GM23248 (cell line): ENCODE results near the gene FMNL3. TPM values are rescaled to one million over a fixed set of nuclear protein-coding genes. Genes with fewer than 3 reads are reported as not detected.

ENCODE experiments used
- DNase-seq: peaks from one replicate; pipeline ENCODE4 v3.0.0-alpha.2; 2015
- H2AFZ ChIP-seq: fragments of 200-600 bp; sonication (generic); 2 replicates; pipeline ENCODE4 v1.6.1; 2016; ENCODE audit warnings: antibody characterized with exemption
- H3F3A ChIP-seq: fragments of 200-600 bp; sonication (generic); 2 replicates; pipeline ENCODE4 v1.6.1; 2016; ENCODE audit warnings: mild to moderate bottlenecking, antibody characterized with exemption, mixed run types; ENCODE audit not compliant: insufficient read depth
- H3K27ac ChIP-seq: fragments of 200-600 bp; sonication (generic); 2 replicates; pipeline ENCODE4 v1.5.1; 2016; ENCODE audit warnings: mild to moderate bottlenecking
- H3K27me3 ChIP-seq: fragments of 200-600 bp; sonication (generic); replicated peaks from 2 replicates; pipeline ENCODE4 v1.6.1; 2016; ENCODE audit warnings: mild to moderate bottlenecking; ENCODE audit not compliant: insufficient read depth
- H3K36me3 ChIP-seq: fragments of 200-600 bp; sonication (generic); 2 replicates; pipeline ENCODE4 v1.6.1; 2016; ENCODE audit warnings: low read depth, mild to moderate bottlenecking
- H3K4me1 ChIP-seq: fragments of 200-600 bp; sonication (generic); 2 replicates; pipeline ENCODE4 v1.6.1; 2016; ENCODE audit warnings: mild to moderate bottlenecking; ENCODE audit not compliant: insufficient read depth
- H3K4me2 ChIP-seq: fragments of 200-600 bp; sonication (generic); one replicate; pipeline ENCODE4 v1.6.1; 2016; ENCODE audit warnings: mild to moderate bottlenecking; ENCODE audit not compliant: unreplicated experiment
- H3K4me3 ChIP-seq: fragments of 200-600 bp; sonication (generic); 2 replicates; pipeline ENCODE4 v1.5.1; 2016; ENCODE audit warnings: mild to moderate bottlenecking
- H3K79me2 ChIP-seq: fragments of 200-600 bp; sonication (generic); 2 replicates; pipeline ENCODE4 v1.6.1; 2016; ENCODE audit warnings: mild to moderate bottlenecking; ENCODE audit not compliant: insufficient read depth
- H3K9ac ChIP-seq: fragments of 200-600 bp; sonication (generic); 2 replicates; pipeline ENCODE4 v1.6.1; 2016; ENCODE audit warnings: mild to moderate bottlenecking
- H3K9me2 ChIP-seq: fragments of 200-600 bp; sonication (generic); 2 replicates; pipeline ENCODE4 v1.6.1; 2016; ENCODE audit warnings: mixed run types, mild to moderate bottlenecking, moderate library complexity; ENCODE audit not compliant: insufficient read depth
- H3K9me3 ChIP-seq: fragments of 200-600 bp; sonication (generic); one replicate; pipeline ENCODE4 v1.6.1; 2017; ENCODE audit warnings: low read depth
- H4K20me1 ChIP-seq: fragments of 200-600 bp; sonication (generic); 2 replicates; pipeline ENCODE4 v1.6.0; 2016; ENCODE audit not compliant: insufficient read depth
- EZH2 ChIP-seq: fragments of 200-600 bp; sonication (generic); IDR thresholded peaks from 2 replicates; pipeline ENCODE4 v1.6.1; 2018; ENCODE audit warnings: antibody characterized with exemption, mild to moderate bottlenecking; ENCODE audit not compliant: insufficient read depth, poor library complexity, severe bottlenecking
- EZH2phosphoT487 ChIP-seq: fragments of 200-600 bp; sonication (generic); IDR thresholded peaks from 2 replicates; pipeline ENCODE4 v1.6.1; 2018; ENCODE audit warnings: antibody characterized with exemption, moderate library complexity, mild to moderate bottlenecking, low read depth; ENCODE audit not compliant: insufficient read depth
- WGBS, 2 experiments: methylation state at CpG; one replicate each; pipeline ENCODE4 v1.1.6; 2015 to 2017; ENCODE audit warnings: low lambda C conversion rate in 2 of 2, low coverage in 1 of 2; ENCODE audit errors: missing lambda C conversion rate in 2 of 2; 5-methylcytosine and 5-hydroxymethylcytosine counted together
- in situ Hi-C: fragments of 300-500 bp; cut with MboI; formaldehyde crosslinking; loops from 2 replicates; pipeline ENCODE4 v1.15.0; 2020
- polyA plus RNA-seq: library from polyadenylated mRNA; unstranded; fragments of >200 nt; fragmentation: Nextera tagmentation; extraction: Ambion mirVana; gene quantifications from 2 replicates; pipeline ENCODE4 v1.2.1, GENCODE V29; 2016
- total RNA-seq: library from RNA; depleted of rRNA; stranded (reverse); fragments of >200 nt; shearing (Covaris generic); gene quantifications from 2 replicates; pipeline ENCODE4 v1.2.3, GENCODE V29; 2014

The FMNL3 gene
- total and polyA plus RNA-seq, 2 experiments from 2014 or later, result 7.9 to 24.0 TPM

GRCh38 chr12:49696723-49697122 lies 10.5 kb downstream of the FMNL3 start:
- in situ Hi-C loops, result no loop called here
- peaks cover 28% of the 10 kb centered on the region for H3K4me1 ChIP-seq
- H3K27ac ChIP-seq, result no peak overlapping the region
- H3K27me3 ChIP-seq, result no peaks in the 10 kb centered on the region
- H3K36me3 ChIP-seq, result no peaks in the 10 kb centered on the region
- no peak for TF ChIP-seq EZH2phosphoT487
- no peak for TF ChIP-seq EZH2
- H3K79me2 ChIP-seq, result peaks cover 96% of the 10 kb centered on the region
- no peak for DNase-seq
- no peaks in the 10 kb centered on the region for H3K9me2 ChIP-seq
- no peak overlapping the region for H3K4me2 ChIP-seq
- no peaks in the 10 kb centered on the region for H4K20me1 ChIP-seq
- H3K9ac ChIP-seq, result no peak overlapping the region
- H3F3A ChIP-seq, result peaks cover 28% of the 10 kb centered on the region
- no peak overlapping the region for H3K4me3 ChIP-seq
- no peak overlapping the region for H2AFZ ChIP-seq
- H3K9me3 ChIP-seq, result no peaks in the 10 kb centered on the region

GRCh38 chr12:49693931-49694444 lies 13.2 kb downstream of the FMNL3 start:
- Histone ChIP-seq H3K27me3 (no peaks in the 10 kb centered on the region), H3K4me2 (no peak overlapping the region), H2AFZ (no peak overlapping the region), H3K79me2 (peaks cover 98% of the 10 kb centered on the region), H3K4me1 (peaks cover 19% of the 10 kb centered on the region), H4K20me1 (no peaks in the 10 kb centered on the region), H3F3A (peaks cover 20% of the 10 kb centered on the region), H3K9me3 (no peaks in the 10 kb centered on the region), H3K9me2 (no peaks in the 10 kb centered on the region), H3K36me3 (no peaks in the 10 kb centered on the region), H3K4me3 (no peak overlapping the region), H3K9ac (no peak overlapping the region), H3K27ac (no peak overlapping the region)
- DNase-seq, result peak; percentile 60
- WGBS, 2 experiments, result 84 to 89% methylated on average over 8 of the region's 8 CpGs
- TF ChIP-seq EZH2, result no peak
- no peak for TF ChIP-seq EZH2phosphoT487
- in situ Hi-C loops, result no loop called here

- H4K20me1 ChIP-seq, result no peaks in the 10 kb centered on the region
- H3K9me3 ChIP-seq, result no peaks in the 10 kb centered on the region
These were observed 14.4 kb downstream of the FMNL3 start for GRCh38 chr12:49692851-49693250.

GRCh38 chr12:49689785-49690184 lies 17.4 kb downstream of the FMNL3 start:
- H3K4me3 ChIP-seq, result no peak overlapping the region
- peaks cover 100% of the 10 kb centered on the region for H3K79me2 ChIP-seq
- H3K4me1 ChIP-seq, result peaks cover 8% of the 10 kb centered on the region; the same call in 1 of the 2 replicates
- no peaks in the 10 kb centered on the region for H3K36me3 ChIP-seq
- H3K4me2 ChIP-seq, result no peak overlapping the region
- DNase-seq, result no peak
- H3F3A ChIP-seq, result 0 out of 2 replicates have a peak, but pooled peaks cover 5% of the 10 kb centered on the region
- TF ChIP-seq EZH2 (no peak), EZH2phosphoT487 (no peak)
- in situ Hi-C loops, result no loop called here
- H3K27ac ChIP-seq, result no peak overlapping the region
- H2AFZ ChIP-seq, result no peak overlapping the region
- no peaks in the 10 kb centered on the region for H3K9me2 ChIP-seq
- no peaks in the 10 kb centered on the region for H3K27me3 ChIP-seq
- H3K9me3 ChIP-seq, result no peaks in the 10 kb centered on the region
- no peak overlapping the region for H3K9ac ChIP-seq
- no peaks in the 10 kb centered on the region for H4K20me1 ChIP-seq

More at GRCh38 chr12:49692851-49693250, 14.4 kb downstream of the FMNL3 start:
- in situ Hi-C loops, result no loop called here
- DNase-seq, result no peak
- TF ChIP-seq EZH2phosphoT487 (no peak), EZH2 (no peak)
- H3K9ac ChIP-seq, result no peak overlapping the region
- H3K4me2 ChIP-seq, result no peak overlapping the region
- H3K4me3 ChIP-seq, result no peak overlapping the region
- no peaks in the 10 kb centered on the region for H3K9me2 ChIP-seq
- WGBS, 2 experiments, result 96 to 99% methylated on average over 3 of the region's 3 CpGs
- H3K36me3 ChIP-seq, result no peaks in the 10 kb centered on the region
- peaks cover 8% of the 10 kb centered on the region; the same call in 1 of the 2 replicates for H3K4me1 ChIP-seq
- no peaks in the 10 kb centered on the region for H3K27me3 ChIP-seq
- H3K79me2 ChIP-seq, result peaks cover 100% of the 10 kb centered on the region
- H2AFZ ChIP-seq, result no peak overlapping the region
- peaks cover 8% of the 10 kb centered on the region; the same call in 1 of the 2 replicates for H3F3A ChIP-seq
- H3K27ac ChIP-seq, result no peak overlapping the region

- Histone ChIP-seq H3K9me2 (no peaks in the 10 kb centered on the region), H3K4me1 (peaks cover 8% of the 10 kb centered on the region; the same call in 1 of the 2 replicates), H3K27ac (no peak overlapping the region), H4K20me1 (no peaks in the 10 kb centered on the region), H3K9me3 (no peaks in the 10 kb centered on the region), H3K4me3 (no peak overlapping the region), H3K79me2 (peaks cover 100% of the 10 kb centered on the region), H3K9ac (no peak overlapping the region), H3K4me2 (no peak overlapping the region), H3K27me3 (no peaks in the 10 kb centered on the region), H3F3A (0 out of 2 replicates have a peak, but pooled peaks cover 4% of the 10 kb centered on the region), H3K36me3 (no peaks in the 10 kb centered on the region), H2AFZ (no peak overlapping the region)
- TF ChIP-seq EZH2phosphoT487 (no peak), EZH2 (no peak)
- no peak for DNase-seq
- in situ Hi-C loops, result no loop called here
- 76 to 81% methylated on average over 2 of the region's 2 CpGs for WGBS, 2 experiments
These were observed 18.0 kb downstream of the FMNL3 start for GRCh38 chr12:49689237-49689636.
